Activated CD4-positive, alpha-beta memory T cell treated with anti-CD3 and anti-CD28 coated beads for 36 hours (primary cell): ENCODE data around the gene PRR15. TPM values are rescaled to one million over a fixed set of nuclear protein-coding genes. Genes with fewer than 3 reads are reported as not detected.

ENCODE experiments used
- CTCF ChIA-PET: fragments of 350-600 bp; sonication (Branson Sonifier 250); formaldehyde crosslinking; loops from one replicate; lab custom pipeline; 2021; ENCODE audit warnings: antibody characterized with exemption, inconsistent platforms; lab: Charles Lee
- POLR2A ChIA-PET: fragments of 350-600 bp; sonication (Branson Sonifier 250); formaldehyde crosslinking; loops from one replicate; lab custom pipeline; 2021; ENCODE audit warnings: antibody characterized with exemption; lab: Charles Lee
- DNase-seq: peaks from one replicate; pipeline ENCODE4 v3.0.0-alpha.2; 2020
- H3K27ac Mint-ChIP-seq: one replicate; pipeline ENCODE4 v1.8.0; 2021; ENCODE audit warnings: mixed read lengths
- H3K27me3 Mint-ChIP-seq: one replicate; pipeline ENCODE4 v1.8.0; 2021; ENCODE audit warnings: mixed read lengths
- H3K36me3 Mint-ChIP-seq: one replicate; pipeline ENCODE4 v1.8.0; 2021; ENCODE audit warnings: mixed read lengths
- H3K4me1 Mint-ChIP-seq: one replicate; pipeline ENCODE4 v1.8.0; 2021; ENCODE audit warnings: low read depth, mixed read lengths
- H3K4me3 Mint-ChIP-seq: one replicate; pipeline ENCODE4 v1.8.0; 2021; ENCODE audit warnings: mild to moderate bottlenecking, mixed read lengths
- H3K9me3 Mint-ChIP-seq: one replicate; pipeline ENCODE4 v1.8.0; 2021; ENCODE audit warnings: mixed read lengths
- intact Hi-C: fragments of 100-400 bp; cut with micrococcal nuclease; formaldehyde crosslinking; loops from one replicate; pipeline ENCODE4 v1.15.1; 2023
- total RNA-seq, 2 experiments: library from RNA; stranded (reverse); gene quantifications; one replicate each; pipeline ENCODE4 v1.2.3, GENCODE V29; 2021

Gene PRR15
- total RNA-seq, 2 experiments from 2014 or later = not detected

DNA sequence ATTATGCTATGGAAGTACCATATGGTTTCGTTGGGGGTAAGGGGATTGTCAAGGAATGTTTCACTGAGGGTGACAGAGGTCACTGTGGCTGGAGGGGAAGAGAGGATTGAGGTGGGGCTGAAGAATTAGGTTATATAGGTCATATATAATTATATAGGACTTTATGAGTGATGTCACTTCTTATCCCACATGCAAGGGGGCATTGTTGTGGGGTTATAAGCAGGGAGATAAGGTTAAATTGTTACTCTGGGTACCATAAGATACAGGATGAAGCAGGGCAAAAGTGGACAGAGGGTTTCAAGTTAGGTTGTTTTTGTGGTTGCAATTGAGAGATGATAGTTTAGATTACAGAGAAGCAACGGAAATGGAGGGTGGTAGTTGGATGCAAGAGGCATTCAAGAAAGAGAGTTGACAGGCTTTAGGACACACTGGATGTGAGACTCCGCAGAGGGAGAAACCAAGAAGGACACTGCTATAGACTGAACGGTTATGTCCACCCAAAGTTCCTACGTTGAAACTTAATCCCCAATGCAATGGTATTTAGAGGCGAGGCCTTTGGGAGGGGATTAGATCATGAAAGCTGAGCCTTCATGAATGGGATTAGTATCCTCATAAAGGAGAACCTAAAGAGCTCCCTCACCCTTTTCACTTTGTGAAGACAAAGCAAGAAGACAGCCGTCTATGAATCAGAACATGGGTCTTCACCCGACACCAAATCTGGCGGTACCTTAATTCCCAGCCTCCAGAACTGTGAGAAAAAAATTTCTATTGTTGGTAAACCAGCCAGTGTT, 7.0 kb upstream of the PRR15 start:
- H3K27ac Mint-ChIP-seq = no peak overlapping the region
- CTCF ChIA-PET = no interaction called here
- POLR2A ChIA-PET = no interaction called here
- H3K36me3 Mint-ChIP-seq = no peaks in the 10 kb centered on the region
- no peak for DNase-seq
- intact Hi-C loops = no loop called here
- H3K4me3 Mint-ChIP-seq = no peak overlapping the region
- no peaks in the 10 kb centered on the region for H3K9me3 Mint-ChIP-seq
- H3K4me1 Mint-ChIP-seq = no peaks in the 10 kb centered on the region
- peaks cover 22% of the 10 kb centered on the region for H3K27me3 Mint-ChIP-seq

DNA sequence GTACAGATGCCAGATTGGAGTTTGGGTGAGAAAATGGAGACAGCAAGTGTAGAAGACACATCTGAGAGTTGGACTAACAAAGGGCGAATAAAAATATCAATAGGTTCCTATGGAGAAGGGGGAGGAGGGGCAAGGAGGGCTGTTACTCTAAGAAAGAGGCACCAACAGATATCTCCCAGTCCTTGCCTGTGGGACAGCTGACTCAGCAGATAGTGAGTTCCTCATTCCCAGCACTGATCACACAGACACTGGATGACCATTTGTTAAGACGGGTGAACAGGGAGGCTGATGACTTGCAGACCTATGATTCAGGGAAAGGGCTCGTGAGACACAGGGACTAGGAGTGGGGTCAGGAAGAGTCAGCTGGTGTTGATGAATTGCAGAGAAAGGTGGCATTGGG, 5.7 kb upstream of the PRR15 start:
- intact Hi-C loops = no loop called here
- Mint-ChIP-seq H3K27ac (no peak overlapping the region), H3K36me3 (no peaks in the 10 kb centered on the region), H3K4me3 (no peak overlapping the region), H3K27me3 (peaks cover 27% of the 10 kb centered on the region), H3K9me3 (no peaks in the 10 kb centered on the region), H3K4me1 (no peaks in the 10 kb centered on the region)
- CTCF ChIA-PET = no interaction called here
- DNase-seq = no peak
- POLR2A ChIA-PET = no interaction called here

DNA sequence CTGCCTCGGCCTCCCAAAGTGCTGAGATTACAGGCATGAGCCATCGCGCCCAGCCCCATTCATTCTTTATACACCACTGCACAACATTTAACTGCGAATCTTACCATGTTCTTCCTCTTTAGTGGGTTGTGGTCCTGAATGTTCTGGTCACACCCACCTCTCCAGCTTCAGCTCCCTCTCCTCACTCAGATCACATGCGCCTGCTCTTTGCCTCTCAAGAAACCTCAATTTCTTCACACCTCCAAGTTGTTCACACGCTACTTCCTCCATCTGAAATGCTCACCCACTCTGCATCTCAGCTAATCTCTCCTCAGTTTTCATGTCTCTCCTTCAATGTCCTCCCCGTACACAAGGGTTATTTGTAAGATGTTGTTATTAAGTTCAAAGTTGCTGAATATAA, 2.4 kb upstream of the PRR15 start:
- no peaks in the 10 kb centered on the region for H3K36me3 Mint-ChIP-seq
- ChIA-PET POLR2A (no interaction called here), CTCF (no interaction called here)
- H3K4me1 Mint-ChIP-seq = peaks cover 21% of the 10 kb centered on the region
- H3K9me3 Mint-ChIP-seq = no peaks in the 10 kb centered on the region
- intact Hi-C loops = loop anchor here (10.0 kb wide), 1 partner anchor 606 kb away; the partner anchor contains the start of gene TRIL
- H3K27ac Mint-ChIP-seq = no peak overlapping the region
- no peak overlapping the region for H3K4me3 Mint-ChIP-seq
- DNase-seq = no peak
- H3K27me3 Mint-ChIP-seq = peaks cover 49% of the 10 kb centered on the region

DNA sequence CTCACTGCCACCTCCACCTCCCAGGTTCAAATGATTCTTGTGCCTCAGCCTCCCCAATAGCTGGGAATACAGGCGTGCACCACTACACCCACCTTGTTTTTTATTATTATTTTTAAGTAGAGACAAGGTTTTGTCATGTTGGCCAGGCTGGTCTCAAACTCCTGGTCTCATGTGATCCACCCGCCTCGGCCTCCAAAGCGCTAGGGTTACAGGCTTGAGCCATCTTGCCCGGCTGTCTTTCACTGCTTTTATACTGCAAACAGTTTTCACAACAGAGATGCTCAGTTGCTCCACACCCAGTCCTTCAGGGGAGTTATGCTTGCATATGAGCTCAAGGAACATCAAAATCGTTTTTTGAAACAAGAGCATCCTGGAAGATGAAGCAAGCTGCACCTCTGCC, 1.3 kb upstream of the PRR15 start:
- peaks cover 58% of the 10 kb centered on the region for H3K27me3 Mint-ChIP-seq
- no peak overlapping the region for H3K4me3 Mint-ChIP-seq
- no peaks in the 10 kb centered on the region for H3K9me3 Mint-ChIP-seq
- POLR2A ChIA-PET = no interaction called here
- no peaks in the 10 kb centered on the region for H3K36me3 Mint-ChIP-seq
- no peak for DNase-seq
- no peak overlapping the region for H3K27ac Mint-ChIP-seq
- intact Hi-C loops = loop anchor here (10.0 kb wide), 1 partner anchor 608 kb away; the partner anchor contains the start of gene TRIL
- H3K4me1 Mint-ChIP-seq = peaks cover 21% of the 10 kb centered on the region
- CTCF ChIA-PET = no interaction called here

DNA sequence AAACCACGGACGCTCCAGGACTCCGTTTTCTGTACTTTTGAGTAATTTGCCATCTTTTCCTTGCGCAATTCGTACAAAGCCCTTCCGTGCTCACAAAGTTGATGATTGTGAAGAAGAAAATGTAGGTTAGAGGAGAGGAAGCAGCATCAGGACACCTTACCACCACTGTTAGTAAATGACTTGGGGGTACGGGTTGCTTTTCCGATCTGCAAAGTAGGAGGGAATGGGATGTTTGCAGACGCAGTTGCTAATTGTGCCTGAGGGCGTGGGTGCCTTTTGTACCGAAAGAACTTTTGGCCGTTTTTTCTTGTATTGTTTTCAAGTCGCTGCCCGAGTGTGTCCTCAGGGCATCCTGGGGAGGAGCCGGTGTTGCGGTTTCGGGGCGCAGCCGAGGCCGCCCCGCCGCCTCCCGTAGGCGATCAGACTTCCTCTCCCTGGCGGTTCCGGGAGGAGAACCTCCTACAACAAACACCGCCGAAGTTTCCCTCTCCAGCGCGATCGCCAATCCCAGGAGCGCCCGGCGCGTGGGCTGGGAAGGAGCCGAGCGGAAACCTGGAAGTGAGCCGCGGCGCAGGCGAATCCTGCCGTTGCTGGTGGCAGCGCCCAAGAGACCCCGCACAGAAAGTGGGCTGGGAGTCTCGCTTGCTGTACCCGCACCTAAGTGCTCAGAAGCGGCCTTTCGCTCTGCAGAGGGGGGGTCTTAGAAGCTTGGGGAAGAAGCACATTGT, 1.0 kb downstream of the PRR15 start:
- H3K27me3 Mint-ChIP-seq = peaks cover 65% of the 10 kb centered on the region
- ChIA-PET POLR2A (no interaction called here), CTCF (no interaction called here)
- no peak overlapping the region for H3K27ac Mint-ChIP-seq
- H3K9me3 Mint-ChIP-seq = no peaks in the 10 kb centered on the region
- peak overlapping the region; percentile 43 for H3K4me3 Mint-ChIP-seq
- intact Hi-C loops = loop anchor here (10.0 kb wide), 1 partner anchor 610 kb away; the partner anchor contains the start of gene TRIL
- peaks cover 21% of the 10 kb centered on the region for H3K4me1 Mint-ChIP-seq
- no peaks in the 10 kb centered on the region for H3K36me3 Mint-ChIP-seq
- peak; percentile 9 for DNase-seq

DNA sequence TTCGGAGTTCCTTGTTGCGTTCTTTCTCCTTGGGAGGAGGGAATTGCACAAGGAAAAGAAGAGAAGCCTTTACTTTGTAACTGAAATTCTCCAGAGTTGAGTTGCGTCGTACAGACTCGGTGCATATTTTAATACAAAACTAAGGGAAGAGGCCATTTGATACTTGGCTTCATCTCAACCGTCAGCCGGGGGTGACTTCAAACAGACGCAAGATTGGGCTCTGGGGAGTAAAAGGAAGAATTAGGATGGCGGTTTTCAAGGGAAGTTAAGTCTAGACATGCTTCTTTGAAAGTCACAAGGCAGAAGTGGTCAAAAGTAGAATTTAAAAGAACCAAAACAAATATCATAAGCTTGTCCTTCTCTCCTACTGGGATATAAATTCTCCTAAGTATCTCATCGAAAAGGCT, 1.6 kb downstream of the PRR15 start:
- Mint-ChIP-seq H3K27ac (no peak overlapping the region), H3K4me3 (peak overlapping the region; percentile 43), H3K4me1 (peaks cover 21% of the 10 kb centered on the region), H3K27me3 (peaks cover 64% of the 10 kb centered on the region), H3K9me3 (no peaks in the 10 kb centered on the region), H3K36me3 (no peaks in the 10 kb centered on the region)
- DNase-seq = no peak
- ChIA-PET POLR2A (no interaction called here), CTCF (no interaction called here)
- intact Hi-C loops = loop anchor here (10.0 kb wide), 1 partner anchor 610 kb away; the partner anchor contains the start of gene TRIL

DNA sequence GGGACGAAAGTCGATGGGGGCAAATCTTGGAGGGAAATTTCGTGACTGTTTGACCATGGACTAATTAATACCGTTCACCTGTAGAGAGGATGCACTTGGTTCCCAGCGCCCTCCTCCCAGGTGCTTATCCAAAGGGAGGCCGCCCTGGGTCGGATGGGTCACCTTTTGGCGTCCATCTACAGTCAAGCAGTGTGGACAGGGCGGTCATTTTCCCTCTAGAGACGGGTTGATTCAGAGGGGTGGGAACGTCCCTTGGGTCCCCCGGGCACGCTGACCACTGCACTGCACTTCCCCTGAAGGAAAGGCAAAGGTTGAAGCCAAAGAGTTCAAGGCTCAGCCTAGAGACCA, 2.0 kb downstream of the PRR15 start:
- H3K36me3 Mint-ChIP-seq = no peaks in the 10 kb centered on the region
- intact Hi-C loops = loop anchor here (10.0 kb wide), 1 partner anchor 611 kb away; the partner anchor contains the start of gene TRIL
- H3K4me1 Mint-ChIP-seq = peaks cover 21% of the 10 kb centered on the region
- no peak overlapping the region for H3K27ac Mint-ChIP-seq
- ChIA-PET CTCF (no interaction called here), POLR2A (no interaction called here)
- peaks cover 63% of the 10 kb centered on the region for H3K27me3 Mint-ChIP-seq
- DNase-seq = no peak
- H3K4me3 Mint-ChIP-seq = no peak overlapping the region
- no peaks in the 10 kb centered on the region for H3K9me3 Mint-ChIP-seq

DNA sequence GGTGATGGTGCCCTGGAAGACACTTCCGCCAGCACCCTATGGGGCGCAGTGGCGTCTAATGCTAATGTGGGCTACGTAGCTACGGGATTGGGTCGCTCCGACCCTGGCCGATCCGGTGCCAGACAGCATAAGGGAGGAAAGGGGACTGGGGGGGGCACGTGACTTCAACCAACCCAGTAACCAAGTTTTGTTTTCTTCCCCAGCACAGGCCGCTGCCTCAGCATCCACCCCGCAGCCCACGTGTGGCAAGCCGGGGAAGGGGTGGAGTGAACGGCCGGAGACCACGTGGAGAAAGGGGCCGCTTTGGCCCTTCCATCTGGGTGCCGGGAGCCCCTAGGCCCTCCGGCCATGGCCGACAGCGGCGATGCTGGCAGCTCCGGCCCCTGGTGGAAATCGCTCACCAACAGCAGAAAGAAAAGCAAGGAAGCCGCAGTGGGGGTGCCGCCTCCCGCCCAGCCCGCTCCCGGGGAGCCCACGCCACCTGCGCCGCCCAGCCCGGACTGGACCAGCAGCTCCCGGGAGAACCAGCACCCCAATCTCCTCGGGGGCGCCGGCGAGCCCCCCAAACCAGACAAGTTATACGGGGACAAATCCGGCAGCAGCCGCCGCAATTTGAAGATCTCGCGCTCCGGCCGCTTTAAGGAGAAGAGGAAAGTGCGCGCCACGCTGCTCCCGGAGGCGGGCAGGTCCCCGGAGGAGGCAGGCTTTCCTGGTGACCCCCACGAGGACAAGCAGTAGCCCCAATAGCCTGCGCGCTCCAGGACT, 2.5 kb downstream of the PRR15 start:
- intact Hi-C loops = loop anchor here (10.0 kb wide), 1 partner anchor 611 kb away; the partner anchor contains the start of gene TRIL
- peaks cover 21% of the 10 kb centered on the region for H3K4me1 Mint-ChIP-seq
- no peaks in the 10 kb centered on the region for H3K9me3 Mint-ChIP-seq
- peaks cover 64% of the 10 kb centered on the region for H3K27me3 Mint-ChIP-seq
- no peaks in the 10 kb centered on the region for H3K36me3 Mint-ChIP-seq
- POLR2A ChIA-PET = no interaction called here
- CTCF ChIA-PET = no interaction called here
- peak; percentile 8 for DNase-seq
- H3K27ac Mint-ChIP-seq = no peak overlapping the region
- peak overlapping the region; percentile 23 for H3K4me3 Mint-ChIP-seq

DNA sequence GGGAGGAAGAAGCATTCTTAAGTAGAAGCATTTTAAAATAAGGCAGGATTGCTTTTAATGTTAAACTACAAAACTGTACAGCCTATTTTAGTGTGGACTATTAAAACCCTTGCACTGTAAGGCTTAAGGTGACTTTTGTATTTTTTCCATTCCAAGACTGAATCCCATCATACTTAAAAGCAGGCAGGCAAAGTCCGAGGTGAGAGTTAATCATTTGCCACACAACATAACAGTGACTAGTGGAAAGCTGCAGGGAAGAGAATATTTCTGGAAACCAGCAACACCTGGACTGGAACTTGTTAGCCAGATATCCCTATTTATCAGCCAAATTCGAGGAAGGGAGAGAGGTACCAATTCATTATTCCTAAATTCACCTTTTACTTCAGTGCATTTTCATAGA, 3.5 kb downstream of the PRR15 start:
- CTCF ChIA-PET = interaction anchor here (1.1 kb wide), 1 partner anchor 354 kb away, joined by 3 read pairs; no protein-coding TSS in a partner anchor
- Mint-ChIP-seq H3K36me3 (no peaks in the 10 kb centered on the region), H3K27me3 (peaks cover 59% of the 10 kb centered on the region), H3K9me3 (no peaks in the 10 kb centered on the region), H3K27ac (no peak overlapping the region), H3K4me1 (peaks cover 21% of the 10 kb centered on the region), H3K4me3 (no peak overlapping the region)
- POLR2A ChIA-PET = no interaction called here
- intact Hi-C loops = loop anchor here (10.0 kb wide), 1 partner anchor 612 kb away; the partner anchor contains the start of gene TRIL
- DNase-seq = no peak

DNA sequence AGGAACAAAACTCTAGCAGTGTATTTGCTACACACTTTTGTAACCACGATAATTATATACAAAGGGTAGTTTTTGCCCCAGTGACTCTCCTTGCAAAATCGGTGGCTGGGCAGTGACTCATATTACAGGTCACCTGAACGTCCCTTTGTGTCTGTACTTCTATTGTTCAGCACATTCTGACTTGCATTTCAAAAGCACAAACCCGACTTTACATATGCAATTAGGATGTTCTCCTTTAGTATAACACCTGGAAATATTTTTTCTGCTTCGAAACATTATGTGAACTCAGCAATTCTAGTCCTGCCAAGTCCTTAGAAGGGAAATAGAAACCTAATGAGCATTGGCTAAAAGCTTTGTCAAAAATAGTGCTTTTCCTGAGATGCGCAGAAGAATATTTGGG, 6.0 kb downstream of the PRR15 start:
- intact Hi-C loops = loop anchor here (10.0 kb wide), 1 partner anchor 615 kb away; the partner anchor contains the start of gene TRIL
- peaks cover 51% of the 10 kb centered on the region for H3K27me3 Mint-ChIP-seq
- peaks cover 12% of the 10 kb centered on the region for H3K4me1 Mint-ChIP-seq

DNA sequence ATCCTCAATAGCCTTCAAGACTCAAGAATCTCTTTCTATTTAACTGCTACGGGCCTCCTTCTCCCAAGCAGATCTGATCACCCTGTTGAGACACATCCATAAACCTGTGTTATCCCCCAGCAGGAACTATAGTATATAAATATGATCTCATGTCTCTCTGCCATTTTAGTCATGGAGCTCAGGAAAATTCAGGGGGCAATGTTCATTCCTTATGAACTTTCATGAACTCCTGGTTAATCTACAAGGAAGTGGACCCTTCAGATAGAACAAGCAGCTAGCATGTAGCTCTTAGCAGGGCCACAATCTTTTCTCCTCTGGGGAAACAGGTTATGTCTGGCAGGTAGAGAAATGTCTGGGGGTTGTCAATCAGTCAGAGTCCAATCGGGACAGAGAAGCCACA, 8.9 kb downstream of the PRR15 start:
- Mint-ChIP-seq H3K4me3 (no peak overlapping the region), H3K9me3 (peaks cover 15% of the 10 kb centered on the region), H3K27ac (no peak overlapping the region), H3K27me3 (peaks cover 30% of the 10 kb centered on the region), H3K4me1 (no peaks in the 10 kb centered on the region), H3K36me3 (no peaks in the 10 kb centered on the region)
- intact Hi-C loops = no loop called here
- ChIA-PET POLR2A (interaction anchor here (0.5 kb wide), 1 partner anchor 469 kb away, joined by 3 read pairs; no protein-coding TSS in a partner anchor), CTCF (no interaction called here)
- DNase-seq = no peak

More for the DNA sequence above, 6.0 kb downstream of the PRR15 start:
- ChIA-PET CTCF (no interaction called here), POLR2A (no interaction called here)
- Mint-ChIP-seq H3K36me3 (no peaks in the 10 kb centered on the region), H3K4me3 (no peak overlapping the region), H3K9me3 (no peaks in the 10 kb centered on the region), H3K27ac (no peak overlapping the region)
- DNase-seq = no peak

DNA sequence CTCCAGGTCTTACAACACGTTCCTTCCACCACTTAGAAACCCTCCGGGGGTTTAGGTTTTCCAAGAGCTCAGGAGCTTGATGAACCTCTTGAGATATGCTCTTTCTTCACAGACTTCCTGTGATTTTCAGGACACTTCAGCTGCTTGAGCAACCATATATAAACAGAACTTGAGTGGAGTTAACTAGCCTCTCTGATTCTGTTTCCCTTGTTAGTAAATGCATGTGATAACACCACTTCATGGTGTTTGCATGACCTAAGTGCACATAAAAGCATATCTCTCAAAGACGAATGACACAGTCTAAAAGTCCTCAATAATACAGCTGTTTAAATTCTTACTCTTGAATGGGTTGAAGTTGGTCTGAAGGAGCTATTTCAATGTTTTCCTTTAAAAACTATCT, 9.9 kb downstream of the PRR15 start:
- H3K4me1 Mint-ChIP-seq = no peaks in the 10 kb centered on the region
- intact Hi-C loops = no loop called here
- CTCF ChIA-PET = interaction anchor here (1.3 kb wide), 1 partner anchor 16 kb away, joined by 4 read pairs; no protein-coding TSS in a partner anchor
- no peaks in the 10 kb centered on the region for H3K36me3 Mint-ChIP-seq
- POLR2A ChIA-PET = no interaction called here
- DNase-seq = no peak
- H3K9me3 Mint-ChIP-seq = peaks cover 24% of the 10 kb centered on the region
- peaks cover 27% of the 10 kb centered on the region for H3K27me3 Mint-ChIP-seq
- no peak overlapping the region for H3K4me3 Mint-ChIP-seq
- no peak overlapping the region for H3K27ac Mint-ChIP-seq
